Pancreas (tissue), 10 donors: ENCODE results near the gene PRKCQ. TPM values are rescaled to one million over a fixed set of nuclear protein-coding genes. Genes with fewer than 3 reads are reported as not detected.

Experiments used
- ATAC-seq, 4 donors: fragments of 200-7000 bp; cut with Tn5 transposase; one replicate each; pipeline versions ENCODE4 v1.8.0 to v1.9.1; 2020; ENCODE audit warnings: mild to moderate bottlenecking in 4 of 4, moderate library complexity in 4 of 4
- DNase-seq, 6 donors: peaks; one replicate each; pipeline ENCODE4 v3.0.0-alpha.2; 2020
- FAIRE-seq: peaks from 2 replicates; lab custom pipeline; 2012; peaks lifted over from hg19 to GRCh38; lab: Jason Lieb, UNC
- H3K27ac ChIP-seq, 4 donors: fragments of 200-600 bp; sonication (generic); 1 replicate in 3 of 4; 2 replicates in 1 of 4; pipeline versions ENCODE4 v1.5.0 to v1.8.0; 2020
- H3K27me3 ChIP-seq, 4 donors: fragments of 200-600 bp; one replicate each; pipeline ENCODE4 v1.8.0; 2021
- H3K36me3 ChIP-seq, 3 donors: fragments of 200-600 bp; sonication (generic) in 1 of 3; one replicate each; pipeline versions ENCODE4 v1.5.0 to v1.8.0; 2020 to 2021
- H3K4me1 ChIP-seq, 3 donors: fragments of 200-600 bp; one replicate each; pipeline ENCODE4 v1.8.0; 2021
- H3K4me3 ChIP-seq, 4 donors: fragments of 200-600 bp; sonication (generic) in 2 of 4; one replicate each; pipeline versions ENCODE4 v1.5.0 to v1.8.0; 2020 to 2021
- H3K9me3 ChIP-seq, 4 donors: fragments of 200-600 bp; one replicate each; pipeline ENCODE4 v1.8.0; 2021
- WGBS, 2 donors: extraction: QIAGEN DNeasy Blood & Tissue Kit; methylation state at CpG; one replicate each; pipeline ENCODE4 v1.1.7; 2013; 5-methylcytosine and 5-hydroxymethylcytosine counted together
- intact Hi-C, 3 donors: fragments of 100-400 bp; cut with DNase I; formaldehyde crosslinking; loops; one replicate each; pipeline versions ENCODE4 v1.11.1 to v1.14.2; 2022
- polyA plus RNA-seq, 2 donors: library from polyadenylated mRNA; stranded (reverse); fragments of 200-250 nt; gene quantifications; one replicate each; pipeline ENCODE4 v1.2.3, GENCODE V29; 2013
- total RNA-seq, 6 donors: library from RNA; stranded (reverse); fragmentation: NEBNext Ultra II Directional in 4 of 6; extraction: Animal tissue kit (Norgen Biotek cat#: 25700) in 4 of 6; gene quantifications; one replicate each; pipeline versions ENCODE4 v1.2.1 to v1.2.4, GENCODE V29; 2021 to 2023
- TF ChIP-seq, protein P1 (sequence below), 4 donors: fragments of 200-600 bp; sonication (generic) in 3 of 4; IDR thresholded peaks; one replicate each; pipeline versions ENCODE4 v1.5.0 to v1.8.0; 2021; ENCODE audit warnings: antibody characterized with exemption in 4 of 4
- donor health status: healthy with polysubstance abuse.
- donor health status: DM: no; HTN: no; CAD: no; lungs with moderate emphysema.
- donor health status: DM: no; HTN: no; CAD: no.
- donor health status: control.
- donor health status: control.
- donor health status: Bipolar disorder and iron deficiency.
- donor health status: DM: yes; HTN: yes; CAD: no.
- donor health status: DM: no; HTN: no; CAD: no.
- donor health status: DM: no; HTN: no; CAD: no.
- donor health status: DM: yes; HTN: yes; CAD: no.

The PRKCQ gene
- total and polyA plus RNA-seq, 8 donors, result 1.4 to 5.2 (median 3.4) TPM

DNA sequence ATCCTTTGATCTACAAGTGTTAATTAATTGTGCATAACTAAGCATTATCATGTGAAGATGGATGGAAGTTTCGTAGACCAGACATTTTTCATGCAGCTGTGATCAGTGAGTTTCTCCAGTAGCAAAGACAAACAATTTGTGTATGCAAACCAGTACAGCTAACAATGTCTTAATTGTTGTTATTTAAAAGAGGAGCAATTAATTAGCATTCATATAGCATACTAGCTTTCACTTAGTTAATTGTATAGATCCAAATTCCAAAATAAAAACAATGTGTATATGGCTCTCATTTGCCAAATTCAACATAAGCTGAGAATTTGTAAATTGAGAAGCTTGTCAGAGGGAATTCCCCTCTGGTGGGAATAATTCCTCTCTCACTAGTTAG, 22.6 kb upstream of the PRKCQ start:
- intact Hi-C loops, result no loop called here
- Histone ChIP-seq H3K27ac (no peak overlapping the region), H3K9me3 (no peaks in the 10 kb centered on the region), H3K4me3 (no peak overlapping the region), H3K27me3 (no peaks in the 10 kb centered on the region), H3K4me1 (no peaks in the 10 kb centered on the region), H3K36me3 (no peaks in the 10 kb centered on the region)
- DNase-seq (no peak), FAIRE-seq (no peak), ATAC-seq (no peak)
- 79 to 86% methylated on average over 1 of the region's 1 CpG for WGBS, 2 donors
- TF ChIP-seq, protein P1, sequence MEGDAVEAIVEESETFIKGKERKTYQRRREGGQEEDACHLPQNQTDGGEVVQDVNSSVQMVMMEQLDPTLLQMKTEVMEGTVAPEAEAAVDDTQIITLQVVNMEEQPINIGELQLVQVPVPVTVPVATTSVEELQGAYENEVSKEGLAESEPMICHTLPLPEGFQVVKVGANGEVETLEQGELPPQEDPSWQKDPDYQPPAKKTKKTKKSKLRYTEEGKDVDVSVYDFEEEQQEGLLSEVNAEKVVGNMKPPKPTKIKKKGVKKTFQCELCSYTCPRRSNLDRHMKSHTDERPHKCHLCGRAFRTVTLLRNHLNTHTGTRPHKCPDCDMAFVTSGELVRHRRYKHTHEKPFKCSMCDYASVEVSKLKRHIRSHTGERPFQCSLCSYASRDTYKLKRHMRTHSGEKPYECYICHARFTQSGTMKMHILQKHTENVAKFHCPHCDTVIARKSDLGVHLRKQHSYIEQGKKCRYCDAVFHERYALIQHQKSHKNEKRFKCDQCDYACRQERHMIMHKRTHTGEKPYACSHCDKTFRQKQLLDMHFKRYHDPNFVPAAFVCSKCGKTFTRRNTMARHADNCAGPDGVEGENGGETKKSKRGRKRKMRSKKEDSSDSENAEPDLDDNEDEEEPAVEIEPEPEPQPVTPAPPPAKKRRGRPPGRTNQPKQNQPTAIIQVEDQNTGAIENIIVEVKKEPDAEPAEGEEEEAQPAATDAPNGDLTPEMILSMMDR (IDR thresholded peaks at IDR 0.05), result no peak

- TF ChIP-seq, protein P1 (IDR thresholded peaks at IDR 0.05), result no peak
- H3K9me3 ChIP-seq, result no peaks in the 10 kb centered on the region
- H3K27ac ChIP-seq, result no peak overlapping the region
- DNase-seq (no peak), FAIRE-seq (no peak), ATAC-seq (no peak)
- 85 to 90% methylated on average over 2 of the region's 2 CpGs for WGBS, 2 donors
- intact Hi-C loops, result no loop called here
- no peaks in the 10 kb centered on the region for H3K36me3 ChIP-seq
- H3K27me3 ChIP-seq, result no peaks in the 10 kb centered on the region
- no peaks in the 10 kb centered on the region for H3K4me1 ChIP-seq
- no peak overlapping the region for H3K4me3 ChIP-seq
These were observed 22.1 kb upstream of the PRKCQ start for GRCh38 chr10:6602026-6602699.

GRCh38 chr10:6601246-6601805, 21.2 kb upstream of the PRKCQ start:
- Histone ChIP-seq H3K4me3 (no peak overlapping the region), H3K27me3 (no peaks in the 10 kb centered on the region), H3K27ac (no peak overlapping the region), H3K36me3 (no peaks in the 10 kb centered on the region), H3K9me3 (no peaks in the 10 kb centered on the region), H3K4me1 (no peaks in the 10 kb centered on the region)
- FAIRE-seq (no peak), DNase-seq (no peak), ATAC-seq (no peak)
- TF ChIP-seq, protein P1 (IDR thresholded peaks at IDR 0.05), result no peak
- intact Hi-C loops, result no loop called here
- WGBS, 2 donors, result 79 to 84% methylated on average over 9 of the region's 9 CpGs

GRCh38 chr10:6600224-6600987, 20.3 kb upstream of the PRKCQ start:
- no peaks in the 10 kb centered on the region for H3K36me3 ChIP-seq
- no peaks in the 10 kb centered on the region for H3K4me1 ChIP-seq
- WGBS, 2 donors, result 81 to 84% methylated on average over 7 of the region's 7 CpGs
- TF ChIP-seq, protein P1 (IDR thresholded peaks at IDR 0.05), result no peak
- intact Hi-C loops, result no loop called here
- no peak overlapping the region for H3K4me3 ChIP-seq
- DNase-seq, result no peak
- no peak for FAIRE-seq
- no peaks in the 10 kb centered on the region for H3K27me3 ChIP-seq
- ATAC-seq, result no peak
- H3K27ac ChIP-seq, result no peak overlapping the region
- H3K9me3 ChIP-seq, result no peaks in the 10 kb centered on the region
